HG02588 (cell line): ENCODE measurements around the gene RNPS1.
"Not testable (repeated sequence)": the region's sequence is repeated elsewhere in the genome, so short reads cannot be mapped to it uniquely, and the experiment has no call there.

ENCODE experiments used
- ATAC-seq: cut with Tn5 transposase; IDR thresholded peaks from one replicate; pipeline ENCODE4 v1.9.1; 2021; ENCODE audit warnings: mild to moderate bottlenecking, moderate library complexity; ENCODE audit not compliant: unreplicated experiment

The RNPS1 gene

GRCh38 chr16:2258530-2258929 is 9.4 kb downstream of the RNPS1 start:
- not testable (repeated sequence) for ATAC-seq

GRCh38 chr16:2257726-2258125 is 10.2 kb downstream of the RNPS1 start:
- ATAC-seq: no peak

GRCh38 chr16:2256531-2257140 is 11.3 kb downstream of the RNPS1 start:
- no peak for ATAC-seq

GRCh38 chr16:2253293-2253692 is 14.6 kb downstream of the RNPS1 start:
- no peak for ATAC-seq

- no peak for ATAC-seq
Observed at GRCh38 chr16:2252806-2253148, 15.1 kb downstream of the RNPS1 start.

GRCh38 chr16:2251296-2252111 is 16.4 kb downstream of the RNPS1 start, which contains the start of gene ECI1:
TSS of gene ECI1 (minus strand) at chr16:2251587. CDS start at chr16:2251566, 21 bp downstream.
- ATAC-seq: peak; percentile 87

- no peak for ATAC-seq
Observed at GRCh38 chr16:2250652-2251295, 17.2 kb downstream of the RNPS1 start.

- no peak for ATAC-seq
Observed at GRCh38 chr16:2246301-2246885, 21.5 kb downstream of the RNPS1 start.

GRCh38 chr16:2244926-2245795 is 22.8 kb downstream of the RNPS1 start:
- ATAC-seq: no peak

- no peak for ATAC-seq
Observed at GRCh38 chr16:2244301-2244700, 23.6 kb downstream of the RNPS1 start.

- no peak for ATAC-seq
Observed at GRCh38 chr16:2243781-2244180, 24.1 kb downstream of the RNPS1 start.

GRCh38 chr16:2243031-2243528 is 24.8 kb downstream of the RNPS1 start:
- ATAC-seq: no peak

- ATAC-seq: no peak
Observed at GRCh38 chr16:2242598-2242997, 25.3 kb downstream of the RNPS1 start.

GRCh38 chr16:2240331-2240730 is 27.6 kb downstream of the RNPS1 start:
- not testable (repeated sequence) for ATAC-seq

GRCh38 chr16:2238838-2239675 is 28.9 kb downstream of the RNPS1 start:
- ATAC-seq: no peak

- no peak for ATAC-seq
Observed at GRCh38 chr16:2238150-2238837, 29.6 kb downstream of the RNPS1 start.

- no peak for ATAC-seq
Observed at GRCh38 chr16:2237493-2238149, 30.3 kb downstream of the RNPS1 start.

GRCh38 chr16:2237102-2237482 is 30.8 kb downstream of the RNPS1 start:
- ATAC-seq: no peak
